Posterior vena cava (tissue), 2 donors: ENCODE results near the gene UROD. TPM values are rescaled to one million over a fixed set of nuclear protein-coding genes. Genes with fewer than 3 reads are reported as not detected.

ENCODE experiments used
- total RNA-seq, 2 donors: library from RNA; stranded (reverse); fragmentation: NEBNext Ultra II Directional; extraction: Animal tissue kit (Norgen Biotek cat#: 25700); gene quantifications; one replicate each; pipeline ENCODE4 v1.2.1, GENCODE V29; 2021
- donor health status: DM: yes; HTN: yes; CAD: no.
- donor health status: DM: yes; HTN: yes; CAD: no.

UROD gene
- total RNA-seq, 2 donors from 2014 or later = 59.5 to 68.6 TPM

Other genes starting within 250 kb of the UROD start
- 1,000 to 10,000 TPM; 1,440 to 1,494 TPM for gene RPS8, start 236.7 kb upstream of the UROD start, total RNA-seq
- gene BEST4, start 224.1 kb upstream of the UROD start, total RNA-seq = under 1 TPM; 0.37 to 0.38 TPM
- gene PLK3, start 211.9 kb upstream of the UROD start, total RNA-seq = 10 to 100 TPM; 20.1 to 32.7 TPM
- not detected for gene DYNLT4, start 204.9 kb upstream of the UROD start, total RNA-seq
- 10 to 100 TPM; 13.5 to 22.2 TPM for gene BTBD19, start 203.7 kb upstream of the UROD start, total RNA-seq
- gene PTCH2, start 169.0 kb upstream of the UROD start, total RNA-seq = 1 to 10 TPM; 1.6 to 2.1 TPM
- gene EIF2B3, start 25.7 kb upstream of the UROD start, total RNA-seq = 10 to 100 TPM; 25.9 to 26.8 TPM
- gene HECTD3, start 930 bp upstream of the UROD start, total RNA-seq = 10 to 100 TPM; 26.5 to 32.9 TPM
- 1 to 10 TPM; 1.9 to 2.4 TPM for gene ZSWIM5, start 194.4 kb downstream of the UROD start, total RNA-seq